H7 (cell line): Measurements from ENCODE around the gene LCE7A. TPM values are rescaled to one million over a fixed set of nuclear protein-coding genes. Genes with fewer than 3 reads are reported as not detected.

ENCODE experiments used
- DNase-seq: peaks from one replicate; pipeline ENCODE4 v3.0.0; 2012
- H3K27me3 ChIP-seq: 2 replicates; pipeline ENCODE4 v1.6.0; 2011; ENCODE audit warnings: mild to moderate bottlenecking, low read length; ENCODE audit not compliant: control insufficient read depth, insufficient read depth
- H3K36me3 ChIP-seq: replicated peaks from 2 replicates; pipeline ENCODE4 v1.5.1; 2011; ENCODE audit warnings: low read length; ENCODE audit not compliant: control insufficient read depth, insufficient read depth
- H3K4me3 ChIP-seq: 2 replicates; pipeline ENCODE4 v1.5.1; 2011; ENCODE audit warnings: low read depth, mild to moderate bottlenecking, control low read depth, low read length, moderate library complexity; ENCODE audit not compliant: insufficient read depth
- total RNA-seq: library from RNA; depleted of rRNA; stranded (reverse); fragments of >200 nt; shearing (Covaris generic); gene quantifications from 2 replicates; pipeline ENCODE4 v1.2.3, GENCODE V29; 2014; rRNA removed

Gene LCE7A
- total RNA-seq, 1 experiment from 2014 or later: not detected

GRCh38 chr1:152888126-152888525 is 28.3 kb downstream of the LCE7A start:
- H3K36me3 ChIP-seq: no peaks in the 10 kb centered on the region
- H3K27me3 ChIP-seq: no peaks in the 10 kb centered on the region
- DNase-seq: no peak
- H3K4me3 ChIP-seq: no peak overlapping the region

GRCh38 chr1:152899027-152899426 is 39.2 kb downstream of the LCE7A start:
- H3K27me3 ChIP-seq: no peaks in the 10 kb centered on the region
- no peak for DNase-seq
- H3K36me3 ChIP-seq: no peaks in the 10 kb centered on the region
- H3K4me3 ChIP-seq: no peak overlapping the region

- no peaks in the 10 kb centered on the region for H3K27me3 ChIP-seq
- no peak overlapping the region for H3K4me3 ChIP-seq
- DNase-seq: no peak
- no peaks in the 10 kb centered on the region for H3K36me3 ChIP-seq
These were observed 40.1 kb downstream of the LCE7A start for GRCh38 chr1:152899883-152900282.

- no peak for DNase-seq
- Histone ChIP-seq H3K36me3 (no peaks in the 10 kb centered on the region), H3K27me3 (no peaks in the 10 kb centered on the region), H3K4me3 (no peak overlapping the region)
These were observed 41.8 kb downstream of the LCE7A start for GRCh38 chr1:152901631-152902030.

- Histone ChIP-seq H3K4me3 (no peak overlapping the region), H3K36me3 (no peaks in the 10 kb centered on the region), H3K27me3 (no peaks in the 10 kb centered on the region)
- DNase-seq: no peak
These were observed 42.8 kb downstream of the LCE7A start for GRCh38 chr1:152902636-152903035.

GRCh38 chr1:152904688-152905440 is 45.1 kb downstream of the LCE7A start:
- Histone ChIP-seq H3K4me3 (no peak overlapping the region), H3K36me3 (no peaks in the 10 kb centered on the region), H3K27me3 (no peaks in the 10 kb centered on the region)
- DNase-seq: no peak

- no peaks in the 10 kb centered on the region for H3K36me3 ChIP-seq
- H3K27me3 ChIP-seq: no peaks in the 10 kb centered on the region
- no peak for DNase-seq
- no peak overlapping the region for H3K4me3 ChIP-seq
These were observed 46.3 kb downstream of the LCE7A start for GRCh38 chr1:152906023-152906565.

- Histone ChIP-seq H3K36me3 (no peaks in the 10 kb centered on the region), H3K27me3 (no peaks in the 10 kb centered on the region), H3K4me3 (no peak within 1 kb of the TSS)
- DNase-seq: no peak
These were observed 48.1 kb downstream of the LCE7A start, which contains the start of gene IVL for GRCh38 chr1:152907686-152908601. IVL (plus strand) TSS chr1:152908546; CDS start chr1:152909798, 1,252 bp downstream.

GRCh38 chr1:152909206-152909605 is 49.4 kb downstream of the LCE7A start:
- Histone ChIP-seq H3K36me3 (no peaks in the 10 kb centered on the region), H3K4me3 (no peak overlapping the region), H3K27me3 (no peaks in the 10 kb centered on the region)
- no peak for DNase-seq

Other genes with a start within 250 kb of the LCE7A start
- gene LCE3B, start 246.2 kb upstream of the LCE7A start, total RNA-seq: not detected in 2 replicates
- not detected in 2 replicates for gene LCE3A, start 236.9 kb upstream of the LCE7A start, total RNA-seq
- gene LCE2D, start 196.6 kb upstream of the LCE7A start, total RNA-seq: not detected in 2 replicates
- gene LCE2C, start 184.7 kb upstream of the LCE7A start, total RNA-seq: not detected in 2 replicates
- gene LCE2B, start 173.9 kb upstream of the LCE7A start, total RNA-seq: not detected in 2 replicates
- not detected in 2 replicates for gene LCE2A, start 161.7 kb upstream of the LCE7A start, total RNA-seq
- gene LCE4A, start 151.8 kb upstream of the LCE7A start, total RNA-seq: not detected in 2 replicates
- not detected in 2 replicates for gene KPRP, start 102.0 kb upstream of the LCE7A start, total RNA-seq
- gene LCE1F, start 84.9 kb upstream of the LCE7A start, total RNA-seq: not detected in 2 replicates
- gene LCE1E, start 73.7 kb upstream of the LCE7A start, total RNA-seq: not detected in 2 replicates
- gene LCE1D, start 63.3 kb upstream of the LCE7A start, total RNA-seq: not detected in 2 replicates
- not detected in 2 replicates for gene LCE1C, start 53.3 kb upstream of the LCE7A start, total RNA-seq
- gene LCE1B, start 48.0 kb upstream of the LCE7A start, total RNA-seq: not detected in 2 replicates
- gene LCE1A, start 32.5 kb upstream of the LCE7A start, total RNA-seq: not detected in 2 replicates
- gene LCE6A, start 17.1 kb upstream of the LCE7A start, total RNA-seq: not detected in 2 replicates
- gene SMCP, start 18.3 kb downstream of the LCE7A start, total RNA-seq: not detected in 2 replicates
- gene IVL, start 48.5 kb downstream of the LCE7A start, total RNA-seq: not detected in 2 replicates
- not detected in 2 replicates for gene SPRR5, start 87.2 kb downstream of the LCE7A start, total RNA-seq
- gene SPRR4, start 110.7 kb downstream of the LCE7A start, total RNA-seq: not detected in 2 replicates
- not detected in 2 replicates for gene SPRR1A, start 124.1 kb downstream of the LCE7A start, total RNA-seq
- not detected in 2 replicates for gene SPRR3, start 141.8 kb downstream of the LCE7A start, total RNA-seq
- gene SPRR1B, start 171.2 kb downstream of the LCE7A start, total RNA-seq: not detected in 2 replicates
- not detected in 2 replicates for gene SPRR2D, start 181.1 kb downstream of the LCE7A start, total RNA-seq
- gene SPRR2A, start 197.5 kb downstream of the LCE7A start, total RNA-seq: not detected in 2 replicates
- gene SPRR2B, start 211.6 kb downstream of the LCE7A start, total RNA-seq: not detected in 2 replicates
- not detected in 2 replicates for gene SPRR2E, start 234.5 kb downstream of the LCE7A start, total RNA-seq